ENCODE measurements around the gene TEX26.
"Not testable (repeated sequence)": the region's sequence is repeated elsewhere in the genome, so short reads cannot be mapped to it uniquely, and the experiment has no call there.

The TEX26 gene

GRCh38 chr13:30918662-30919405 lies 13.6 kb upstream of the TEX26 start:
- DNase-seq (ENCODE audit: low read depth in 2 of 3, low spot score in 2 of 3) = no peak

GRCh38 chr13:30920162-30920909 lies 12.1 kb upstream of the TEX26 start:
- DNase-seq (ENCODE audit: low read depth in 2 of 3, low spot score in 2 of 3) = no peak

GRCh38 chr13:30923418-30923817 lies 9.0 kb upstream of the TEX26 start:
- DNase-seq (ENCODE audit: low read depth in 2 of 3, low spot score in 2 of 3) = no peak

- no peak for DNase-seq (ENCODE audit: low read depth in 2 of 3, low spot score in 2 of 3)
Observed at GRCh38 chr13:30924721-30925120, 7.7 kb upstream of the TEX26 start.

- DNase-seq (ENCODE audit: low read depth in 2 of 3, low spot score in 2 of 3) = no peak
Observed at GRCh38 chr13:30925429-30925828, 7.0 kb upstream of the TEX26 start.

GRCh38 chr13:30926781-30927180 lies 5.7 kb upstream of the TEX26 start:
- DNase-seq (ENCODE audit: low read depth in 2 of 3, low spot score in 2 of 3) = no peak

GRCh38 chr13:30927188-30927587 lies 5.3 kb upstream of the TEX26 start:
- DNase-seq (ENCODE audit: low read depth in 2 of 3, low spot score in 2 of 3) = not testable (repeated sequence)

GRCh38 chr13:30927595-30927994 lies 4.9 kb upstream of the TEX26 start:
- no peak for DNase-seq (ENCODE audit: low read depth in 2 of 3, low spot score in 2 of 3)

GRCh38 chr13:30928978-30929377 lies 3.5 kb upstream of the TEX26 start:
- no peak for DNase-seq (ENCODE audit: low read depth in 2 of 3, low spot score in 2 of 3)

- DNase-seq (ENCODE audit: low read depth in 2 of 3, low spot score in 2 of 3) = no peak
Observed at GRCh38 chr13:30933354-30933670, 856 bp downstream of the TEX26 start.

- no peak for DNase-seq (ENCODE audit: low read depth in 2 of 3, low spot score in 2 of 3)
Observed at GRCh38 chr13:30934381-30934780, 1.9 kb downstream of the TEX26 start.

- DNase-seq (ENCODE audit: low read depth in 2 of 3, low spot score in 2 of 3) = no peak
Observed at GRCh38 chr13:30934803-30935202, 2.3 kb downstream of the TEX26 start.

- DNase-seq (ENCODE audit: low read depth in 2 of 3, low spot score in 2 of 3) = no peak
Observed at GRCh38 chr13:30936971-30937370, 4.5 kb downstream of the TEX26 start.

GRCh38 chr13:30943881-30944280 lies 11.4 kb downstream of the TEX26 start:
- no peak for DNase-seq (ENCODE audit: low read depth in 2 of 3, low spot score in 2 of 3)

- no peak for DNase-seq (ENCODE audit: low read depth in 2 of 3, low spot score in 2 of 3)
Observed at GRCh38 chr13:30957258-30957943, 24.9 kb downstream of the TEX26 start.

GRCh38 chr13:30959678-30960077 lies 27.2 kb downstream of the TEX26 start:
- no peak for DNase-seq (ENCODE audit: low read depth in 2 of 3, low spot score in 2 of 3)

GRCh38 chr13:30963791-30964190 lies 31.3 kb downstream of the TEX26 start:
- no peak for DNase-seq (ENCODE audit: low read depth in 2 of 3, low spot score in 2 of 3)

GRCh38 chr13:30965380-30965779 lies 32.9 kb downstream of the TEX26 start:
- DNase-seq (ENCODE audit: low read depth in 2 of 3, low spot score in 2 of 3) = no peak

- DNase-seq (ENCODE audit: low read depth in 2 of 3, low spot score in 2 of 3) = no peak
Observed at GRCh38 chr13:30966101-30966500, 33.6 kb downstream of the TEX26 start.

GRCh38 chr13:30968846-30969245 lies 36.4 kb downstream of the TEX26 start:
- no peak for DNase-seq (ENCODE audit: low read depth in 2 of 3, low spot score in 2 of 3)

- no peak for DNase-seq (ENCODE audit: low read depth in 2 of 3, low spot score in 2 of 3)
Observed at GRCh38 chr13:30971575-30971974, 39.1 kb downstream of the TEX26 start.

GRCh38 chr13:30972888-30973377 lies 40.5 kb downstream of the TEX26 start:
- no peak for DNase-seq (ENCODE audit: low read depth in 2 of 3, low spot score in 2 of 3)
